Measurements from ENCODE around the gene PTP4A2. TPM values are rescaled to one million over a fixed set of nuclear protein-coding genes. Genes with fewer than 3 reads are reported as not detected.
"Not testable (repeated sequence)": the region's sequence is repeated elsewhere in the genome, so short reads cannot be mapped to it uniquely, and the experiment has no call there.

PTP4A2 gene
- total RNA-seq, 4 donors from 2014 or later, result 294 to 522 (median 353) TPM

- in situ Hi-C loops (cut with MboI; ENCODE audit: low sequenced_read_pairs in 4 of 4), result no loop called here
- ATAC-seq, result no peak
- H3K27ac ChIP-seq, result peak overlapping the region; percentile 49 to 99 (median 98)
- no peak overlapping the region for H3K4me3 ChIP-seq
- H3K36me3 ChIP-seq, result no peaks in the 10 kb centered on the region
- peaks cover 87 to 94% of the 10 kb centered on the region in 2 donors for H3K4me1 ChIP-seq
- no peaks in the 10 kb centered on the region for H3K27me3 ChIP-seq
- intact Hi-C loops (cut with DNase I; ENCODE audit: low total_unique reads), result loop anchor here (5.0 kb wide), 2 partner anchors 145 to 285 kb away; partner anchors contain the start of genes PEF1 and TMEM39B
- no peaks in the 10 kb centered on the region for H3K9me3 ChIP-seq
- TF ChIP-seq POLR2A (IDR thresholded peaks at IDR 0.05) (no peak), CTCF (IDR thresholded peaks at IDR 0.05 in 4 of 5, conservative IDR thresholded peaks at IDR 0.05 in 1 of 5) (no peak)
- DNase-seq, result no peak
Measured at GRCh38 chr1:31926853-31927660, 11.1 kb downstream of the PTP4A2 start.

GRCh38 chr1:31926252-31926651 lies 11.9 kb downstream of the PTP4A2 start:
- Histone ChIP-seq H3K4me1 (peaks cover 87 to 91% of the 10 kb centered on the region in 2 donors), H3K36me3 (no peaks in the 10 kb centered on the region), H3K27me3 (no peaks in the 10 kb centered on the region), H3K4me3 (no peak overlapping the region), H3K27ac (peak overlapping the region; percentile 0 to 99 (median 98)), H3K9me3 (no peaks in the 10 kb centered on the region)
- intact Hi-C loops (cut with DNase I; ENCODE audit: low total_unique reads) (loop anchor here (5.0 kb wide), 2 partner anchors 146 to 284 kb away; partner anchors contain the start of genes PEF1 and TMEM39B), in situ Hi-C loops (cut with MboI; ENCODE audit: low sequenced_read_pairs in 4 of 4) (no loop called here)
- no peak for ATAC-seq
- DNase-seq, result no peak
- TF ChIP-seq CTCF (IDR thresholded peaks at IDR 0.05 in 4 of 5, conservative IDR thresholded peaks at IDR 0.05 in 1 of 5) (no peak), POLR2A (IDR thresholded peaks at IDR 0.05) (no peak)

- H3K27me3 ChIP-seq; H3K36me3 ChIP-seq; H3K9me3 ChIP-seq; DNase-seq; ATAC-seq; in situ Hi-C loops (cut with MboI; ENCODE audit: low sequenced_read_pairs in 4 of 4); H3K4me3 ChIP-seq: not testable (repeated sequence)
- intact Hi-C loops (cut with DNase I; ENCODE audit: low total_unique reads), result loop anchor here (5.0 kb wide), 2 partner anchors 146 to 284 kb away; partner anchors contain the start of genes PEF1 and TMEM39B
- Histone ChIP-seq H3K4me1 (peaks cover 84 to 87% of the 10 kb centered on the region in 2 donors), H3K27ac (peak overlapping the region; percentile 0 to 64 (median 56))
Measured at GRCh38 chr1:31925824-31926223, 12.3 kb downstream of the PTP4A2 start.

- Histone ChIP-seq H3K27ac (peak overlapping the region; percentile 31 to 64 (median 56)), H3K27me3 (no peaks in the 10 kb centered on the region), H3K9me3 (no peaks in the 10 kb centered on the region), H3K4me3 (no peak overlapping the region), H3K36me3 (no peaks in the 10 kb centered on the region), H3K4me1 (peaks cover 74 to 77% of the 10 kb centered on the region in 2 donors)
- no peak for ATAC-seq
- DNase-seq, result no peak
- intact Hi-C loops (cut with DNase I; ENCODE audit: low total_unique reads) (loop anchor here (5.0 kb wide), 2 partner anchors 147 to 283 kb away; partner anchors contain the start of genes PEF1 and TMEM39B), in situ Hi-C loops (cut with MboI; ENCODE audit: low sequenced_read_pairs in 4 of 4) (no loop called here)
- TF ChIP-seq POLR2A (IDR thresholded peaks at IDR 0.05) (no peak), CTCF (IDR thresholded peaks at IDR 0.05 in 4 of 5, conservative IDR thresholded peaks at IDR 0.05 in 1 of 5) (no peak)
Measured at GRCh38 chr1:31924839-31925238, 13.3 kb downstream of the PTP4A2 start.

- ATAC-seq (no peak), DNase-seq (no peak)
- no peak for TF ChIP-seq CTCF (IDR thresholded peaks at IDR 0.05 in 4 of 5, conservative IDR thresholded peaks at IDR 0.05 in 1 of 5)
- no peak for TF ChIP-seq POLR2A (IDR thresholded peaks at IDR 0.05)
- Histone ChIP-seq H3K36me3 (no peaks in the 10 kb centered on the region), H3K27ac (peak overlapping the region; percentile 46 to 64 (median 56)), H3K4me1 (peaks cover 67 to 72% of the 10 kb centered on the region in 2 donors), H3K9me3 (no peaks in the 10 kb centered on the region), H3K4me3 (peak overlapping the region in 1 of 4 donors; percentile 10), H3K27me3 (no peaks in the 10 kb centered on the region)
- intact Hi-C loops (cut with DNase I; ENCODE audit: low total_unique reads) (no loop called here), in situ Hi-C loops (cut with MboI; ENCODE audit: low sequenced_read_pairs in 4 of 4) (no loop called here)
Measured at GRCh38 chr1:31923901-31924535, 14.2 kb downstream of the PTP4A2 start.
